GM12878 (cell line): ENCODE measurements around the gene PCDHGB1.

Experiments
- CEBPB ChIP-seq, 2 experiments: fragments of 150-350 bp in 1 of 2; IDR thresholded peaks; 2 replicates each; pipeline ENCODE4 v1.6.1; 2012 to 2014; ENCODE audit warnings: low read depth in 2 of 2, low read length in 2 of 2, borderline replicate concordance in 1 of 2, inconsistent platforms in 1 of 2
- CTCF ChIP-seq, 3 experiments: IDR thresholded peaks in 2 of 3; conservative IDR thresholded peaks in 1 of 3; 2 replicates each; pipeline ENCODE4 v1.5.1; 2011; ENCODE audit warnings: low read depth in 3 of 3, low read length in 3 of 3, mild to moderate bottlenecking in 3 of 3, control low read depth in 2 of 3, moderate library complexity in 2 of 3, inconsistent platforms in 1 of 3, mixed read lengths in 1 of 3; ENCODE audit not compliant: control insufficient read depth in 2 of 3, insufficient read depth in 1 of 3; ENCODE audit errors: extremely low read depth in 1 of 3
- ESRRA ChIP-seq: IDR thresholded peaks from 2 replicates; pipeline ENCODE4 v1.6.1; 2012; ENCODE audit warnings: mild to moderate bottlenecking, low read length, improper control_type of control experiment
- ETV6 ChIP-seq, 2 experiments: fragments of 450-650 bp in 1 of 2; IDR thresholded peaks in 1 of 2; conservative IDR thresholded peaks in 1 of 2; 2 replicates each; pipeline ENCODE4 v1.6.1; 2014; ENCODE audit warnings: antibody characterized with exemption in 1 of 2, borderline replicate concordance in 1 of 2, low read depth in 1 of 2, mild to moderate bottlenecking in 1 of 2, moderate library complexity in 1 of 2
- GATAD2B ChIP-seq: fragments of 450-650 bp; conservative IDR thresholded peaks from 2 replicates; pipeline ENCODE4 v1.6.1; 2017; ENCODE audit warnings: low read depth, mild to moderate bottlenecking, moderate library complexity
- JUND ChIP-seq: IDR thresholded peaks from 2 replicates; pipeline ENCODE4 v1.6.1; 2012; ENCODE audit warnings: low read depth, mild to moderate bottlenecking, low read length, improper control_type of control experiment, moderate library complexity
- NBN ChIP-seq: fragments of 450-650 bp; IDR thresholded peaks from 2 replicates; pipeline ENCODE4 v1.6.1; 2016
- POLR2A ChIP-seq: IDR thresholded peaks from 2 replicates; pipeline ENCODE4 v1.6.1; 2011; ENCODE audit warnings: low read depth, mild to moderate bottlenecking, low read length
- TAF1 ChIP-seq: IDR thresholded peaks from 2 replicates; pipeline ENCODE4 v1.6.1; 2011; ENCODE audit warnings: mild to moderate bottlenecking, low read depth, low read length, borderline replicate concordance
- TCF12 ChIP-seq: IDR thresholded peaks from 2 replicates; pipeline ENCODE4 v1.6.1; 2011; ENCODE audit warnings: low read depth, mild to moderate bottlenecking, low read length
- YY1 ChIP-seq: IDR thresholded peaks from 2 replicates; pipeline ENCODE4 v1.6.1; 2011; ENCODE audit warnings: low read depth, mild to moderate bottlenecking, low read length
- TF ChIP-seq, protein P1 (sequence below): IDR thresholded peaks from 2 replicates; pipeline ENCODE4 v1.6.1; 2012; ENCODE audit warnings: low read depth, low read length, improper control_type of control experiment
- TF ChIP-seq, protein P2 (sequence below): IDR thresholded peaks from 2 replicates; pipeline ENCODE4 v1.6.1; 2012; ENCODE audit warnings: mild to moderate bottlenecking, low read depth, low read length

DNA sequence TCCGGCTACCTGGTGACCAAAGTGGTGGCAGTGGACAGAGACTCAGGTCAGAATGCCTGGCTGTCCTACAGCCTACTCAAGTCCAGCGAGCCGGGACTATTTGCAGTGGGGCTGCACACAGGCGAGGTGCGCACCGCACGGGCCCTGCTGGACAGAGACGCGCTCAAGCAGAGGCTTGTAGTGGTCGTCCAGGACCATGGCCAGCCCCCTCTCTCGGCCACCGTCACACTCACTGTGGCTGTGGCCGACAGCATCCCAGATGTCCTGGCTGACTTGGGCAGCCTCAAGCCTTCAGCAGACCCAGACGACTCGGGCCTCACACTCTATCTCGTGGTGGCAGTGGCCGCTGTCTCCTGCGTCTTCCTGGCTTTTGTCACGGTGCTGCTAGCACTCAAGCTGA lies 7.1 kb downstream of the PCDHGB1 start:
- no peak for TF ChIP-seq GATAD2B
- TF ChIP-seq TCF12, result no peak
- no peak for TF ChIP-seq YY1
- no peak for TF ChIP-seq TAF1
- TF ChIP-seq, protein P1, sequence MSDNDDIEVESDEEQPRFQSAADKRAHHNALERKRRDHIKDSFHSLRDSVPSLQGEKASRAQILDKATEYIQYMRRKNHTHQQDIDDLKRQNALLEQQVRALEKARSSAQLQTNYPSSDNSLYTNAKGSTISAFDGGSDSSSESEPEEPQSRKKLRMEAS, result no peak
- TF ChIP-seq CTCF (IDR thresholded peaks at IDR 0.05 in 2 of 3, conservative IDR thresholded peaks at IDR 0.05 in 1 of 3; ENCODE audit: control insufficient read depth in 2 of 3, extremely low read depth in 1 of 3, insufficient read depth in 1 of 3, low read depth in 3 of 3, low read length in 3 of 3), result no peak
- TF ChIP-seq NBN, result no peak
- TF ChIP-seq, protein P2, sequence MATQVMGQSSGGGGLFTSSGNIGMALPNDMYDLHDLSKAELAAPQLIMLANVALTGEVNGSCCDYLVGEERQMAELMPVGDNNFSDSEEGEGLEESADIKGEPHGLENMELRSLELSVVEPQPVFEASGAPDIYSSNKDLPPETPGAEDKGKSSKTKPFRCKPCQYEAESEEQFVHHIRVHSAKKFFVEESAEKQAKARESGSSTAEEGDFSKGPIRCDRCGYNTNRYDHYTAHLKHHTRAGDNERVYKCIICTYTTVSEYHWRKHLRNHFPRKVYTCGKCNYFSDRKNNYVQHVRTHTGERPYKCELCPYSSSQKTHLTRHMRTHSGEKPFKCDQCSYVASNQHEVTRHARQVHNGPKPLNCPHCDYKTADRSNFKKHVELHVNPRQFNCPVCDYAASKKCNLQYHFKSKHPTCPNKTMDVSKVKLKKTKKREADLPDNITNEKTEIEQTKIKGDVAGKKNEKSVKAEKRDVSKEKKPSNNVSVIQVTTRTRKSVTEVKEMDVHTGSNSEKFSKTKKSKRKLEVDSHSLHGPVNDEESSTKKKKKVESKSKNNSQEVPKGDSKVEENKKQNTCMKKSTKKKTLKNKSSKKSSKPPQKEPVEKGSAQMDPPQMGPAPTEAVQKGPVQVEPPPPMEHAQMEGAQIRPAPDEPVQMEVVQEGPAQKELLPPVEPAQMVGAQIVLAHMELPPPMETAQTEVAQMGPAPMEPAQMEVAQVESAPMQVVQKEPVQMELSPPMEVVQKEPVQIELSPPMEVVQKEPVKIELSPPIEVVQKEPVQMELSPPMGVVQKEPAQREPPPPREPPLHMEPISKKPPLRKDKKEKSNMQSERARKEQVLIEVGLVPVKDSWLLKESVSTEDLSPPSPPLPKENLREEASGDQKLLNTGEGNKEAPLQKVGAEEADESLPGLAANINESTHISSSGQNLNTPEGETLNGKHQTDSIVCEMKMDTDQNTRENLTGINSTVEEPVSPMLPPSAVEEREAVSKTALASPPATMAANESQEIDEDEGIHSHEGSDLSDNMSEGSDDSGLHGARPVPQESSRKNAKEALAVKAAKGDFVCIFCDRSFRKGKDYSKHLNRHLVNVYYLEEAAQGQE, result no peak
- TF ChIP-seq CEBPB (IDR thresholded peaks at IDR 0.05; ENCODE audit: borderline replicate concordance in 1 of 2, low read depth in 2 of 2, low read length in 2 of 2), result no peak
- no peak for TF ChIP-seq JUND
- no peak for TF ChIP-seq ETV6 (conservative IDR thresholded peaks at IDR 0.05 in 1 of 2, IDR thresholded peaks at IDR 0.05 in 1 of 2; ENCODE audit: borderline replicate concordance in 1 of 2, low read depth in 1 of 2)
- no peak for TF ChIP-seq ESRRA
- no peak for TF ChIP-seq POLR2A
